ENCODE data around the gene ATP8B3. TPM values are rescaled to one million over a fixed set of nuclear protein-coding genes. Genes with fewer than 3 reads are reported as not detected.

The ATP8B3 gene
- 1 to 10 TPM in 3 of 4 donors, not detected in 1; 1.3 to 2.0 (median 1.6) TPM for total RNA-seq

DNA sequence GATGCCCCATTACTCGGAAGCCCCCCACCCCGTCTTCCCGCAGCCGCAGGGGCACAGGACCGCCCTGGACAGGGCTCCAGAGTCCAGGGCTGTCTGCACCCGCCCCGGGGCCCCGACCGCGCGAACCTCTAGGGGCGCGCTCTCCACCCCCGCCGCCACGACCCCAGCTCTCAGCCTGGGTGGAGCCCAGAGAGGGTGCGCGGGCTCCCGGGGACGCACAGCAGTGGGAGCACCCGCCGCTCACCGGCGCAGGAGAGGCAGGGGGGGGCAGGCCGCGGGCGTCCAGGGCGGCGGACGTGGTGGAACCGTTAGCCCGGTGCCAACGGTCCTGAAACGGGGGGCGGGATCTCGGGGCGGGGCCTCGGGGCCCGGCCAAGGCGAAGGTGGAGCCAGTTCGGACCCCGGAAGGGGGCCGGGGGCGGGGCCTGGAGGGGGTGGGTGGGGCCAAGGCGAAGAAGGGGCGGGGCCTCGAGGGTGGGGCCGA lies at the start of gene ATP8B3:
Gene ATP8B3, minus strand, starts transcription at position 335 of the 484 bp plus-strand sequence. CDS start 540 bp downstream, outside the sequence.
- Histone ChIP-seq H3K9me3 (no peaks in the 10 kb centered on the region), H3K36me3 (peaks cover 18 to 23% of the 10 kb centered on the region in 2 donors), H3K27me3 (no peaks in the 10 kb centered on the region), H3K4me3 (replicated peaks in 1 of 3) (peak within 1 kb of the TSS in 2 of 3 donors; percentile 33 to 39), H3K4me1 (peaks cover 14 to 20% of the 10 kb centered on the region in 2 donors), H3K27ac (peak within 1 kb of the TSS in 2 of 3 donors; percentile 51 to 52)
- peak in 1 of 2 donors; percentile 14 for DNase-seq
- 5% methylated on average over 4 of the region's 48 CpGs; no CpG with 5 or more reads in 1 of the 2 donors for WGBS, 2 donors
- no peak for TF ChIP-seq CTCF (IDR thresholded peaks at IDR 0.05)
- TF ChIP-seq POLR2A (IDR thresholded peaks at IDR 0.05), result no peak
- intact Hi-C loops (cut with DNase I), result loop anchor here (10.0 kb wide), 1 partner anchor 257 kb away; no protein-coding TSS in a partner anchor

GRCh38 chr19:1861599-1862031 lies 49.5 kb upstream of the ATP8B3 start:
- no peaks in the 10 kb centered on the region for H3K9me3 ChIP-seq
- intact Hi-C loops (cut with DNase I), result no loop called here
- peak overlapping the region in 1 of 3 donors; percentile 19 for H3K4me3 ChIP-seq (replicated peaks in 1 of 3)
- no peaks in the 10 kb centered on the region for H3K36me3 ChIP-seq
- H3K4me1 ChIP-seq, result peaks cover 34 to 55% of the 10 kb centered on the region in 2 donors
- no peak for TF ChIP-seq POLR2A (IDR thresholded peaks at IDR 0.05)
- TF ChIP-seq CTCF (IDR thresholded peaks at IDR 0.05), result no peak
- peak overlapping the region in 1 of 3 donors; percentile 41 for H3K27ac ChIP-seq
- 61 to 63% methylated on average over 21 to 23 of the region's 23 CpGs for WGBS, 2 donors
- H3K27me3 ChIP-seq, result no peaks in the 10 kb centered on the region
- DNase-seq, result no peak

GRCh38 chr19:1860821-1861598 lies 48.9 kb upstream of the ATP8B3 start:
- no peak overlapping the region for H3K4me3 ChIP-seq (replicated peaks in 1 of 3)
- H3K27ac ChIP-seq, result no peak overlapping the region
- peaks cover 34 to 61% of the 10 kb centered on the region in 2 donors for H3K4me1 ChIP-seq
- no peaks in the 10 kb centered on the region for H3K9me3 ChIP-seq
- no peaks in the 10 kb centered on the region for H3K27me3 ChIP-seq
- DNase-seq, result no peak
- TF ChIP-seq CTCF (IDR thresholded peaks at IDR 0.05) (no peak), POLR2A (IDR thresholded peaks at IDR 0.05) (no peak)
- intact Hi-C loops (cut with DNase I), result no loop called here
- no peaks in the 10 kb centered on the region for H3K36me3 ChIP-seq
- WGBS, 2 donors, result 68 to 69% methylated on average over 25 to 26 of the region's 28 CpGs

DNA sequence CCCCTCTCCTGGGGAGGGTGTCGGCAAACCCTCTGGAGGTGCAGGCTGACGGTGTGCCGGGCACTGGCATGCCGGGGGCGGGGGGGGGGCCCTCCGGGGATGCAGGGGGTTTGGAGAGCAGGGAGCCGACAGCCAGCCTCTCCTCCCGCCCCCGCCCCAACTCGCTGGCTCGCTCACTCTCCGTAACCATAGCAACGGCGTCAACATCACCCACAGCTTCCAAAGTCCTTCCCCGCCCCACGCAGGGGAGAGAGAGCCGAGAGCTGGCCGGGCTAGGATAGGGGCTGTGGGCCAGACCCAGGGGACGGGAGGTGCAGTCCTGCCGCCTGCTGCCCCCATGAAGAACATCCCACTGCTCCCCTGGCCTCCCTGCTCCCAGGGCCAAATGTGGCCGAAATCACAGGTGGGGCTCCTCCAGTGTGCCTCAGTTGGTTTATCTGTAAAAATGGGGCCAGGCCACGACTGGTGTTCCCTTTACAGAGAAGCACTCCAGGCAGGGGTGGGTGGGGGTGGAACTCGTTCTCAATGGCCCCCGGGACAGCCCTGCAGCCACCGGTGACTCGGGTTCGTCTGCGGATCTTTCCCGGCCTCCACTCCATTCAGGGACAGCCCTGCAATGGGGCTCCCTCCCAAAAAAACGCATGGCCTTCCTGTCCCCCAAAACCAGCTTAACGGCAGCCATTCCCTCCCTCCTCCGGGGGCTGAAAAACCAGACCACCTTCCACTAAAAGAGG lies 48.1 kb upstream of the ATP8B3 start:
- Histone ChIP-seq H3K9me3 (no peaks in the 10 kb centered on the region), H3K36me3 (no peaks in the 10 kb centered on the region), H3K27me3 (no peaks in the 10 kb centered on the region), H3K4me1 (peaks cover 34 to 64% of the 10 kb centered on the region in 2 donors), H3K27ac (no peak overlapping the region), H3K4me3 (replicated peaks in 1 of 3) (no peak overlapping the region)
- WGBS, 2 donors, result 0 to 26% methylated on average over 3 to 20 of the region's 32 CpGs
- no peak for TF ChIP-seq POLR2A (IDR thresholded peaks at IDR 0.05)
- no peak for TF ChIP-seq CTCF (IDR thresholded peaks at IDR 0.05)
- intact Hi-C loops (cut with DNase I), result no loop called here
- DNase-seq, result peak; percentile 50 to 73
